C4-2B (cell line): ENCODE data around the gene LEF1.

Experiments
- ZFX ChIP-seq: fragments of 450-650 bp; IDR thresholded peaks from 2 replicates; pipeline ENCODE4 v1.6.1; 2017
- TF ChIP-seq, protein P1 (sequence below): fragments of 450-650 bp; conservative IDR thresholded peaks from 2 replicates; pipeline ENCODE4 v1.5.1; 2017; ENCODE audit warnings: mild to moderate bottlenecking

DNA sequence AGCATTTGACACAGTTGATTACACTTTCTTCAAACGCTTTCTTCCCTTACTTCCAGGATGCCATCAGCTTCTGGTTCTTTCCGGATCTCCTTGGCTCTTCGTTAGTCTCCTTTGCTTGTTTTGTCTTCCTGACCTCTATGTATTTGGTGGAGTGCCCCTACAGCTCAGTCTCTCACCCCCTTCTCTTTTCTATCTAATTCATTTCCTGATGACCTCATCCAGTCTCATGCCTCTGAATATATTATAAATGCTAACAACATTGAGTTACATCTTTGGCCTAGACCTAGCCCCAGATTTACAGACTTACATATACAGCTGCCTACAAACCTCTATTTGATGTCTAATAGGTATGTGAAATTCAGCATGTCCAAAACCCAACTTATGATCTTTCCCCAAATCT lies 16.5 kb upstream of the LEF1 start:
- TF ChIP-seq, protein P1, sequence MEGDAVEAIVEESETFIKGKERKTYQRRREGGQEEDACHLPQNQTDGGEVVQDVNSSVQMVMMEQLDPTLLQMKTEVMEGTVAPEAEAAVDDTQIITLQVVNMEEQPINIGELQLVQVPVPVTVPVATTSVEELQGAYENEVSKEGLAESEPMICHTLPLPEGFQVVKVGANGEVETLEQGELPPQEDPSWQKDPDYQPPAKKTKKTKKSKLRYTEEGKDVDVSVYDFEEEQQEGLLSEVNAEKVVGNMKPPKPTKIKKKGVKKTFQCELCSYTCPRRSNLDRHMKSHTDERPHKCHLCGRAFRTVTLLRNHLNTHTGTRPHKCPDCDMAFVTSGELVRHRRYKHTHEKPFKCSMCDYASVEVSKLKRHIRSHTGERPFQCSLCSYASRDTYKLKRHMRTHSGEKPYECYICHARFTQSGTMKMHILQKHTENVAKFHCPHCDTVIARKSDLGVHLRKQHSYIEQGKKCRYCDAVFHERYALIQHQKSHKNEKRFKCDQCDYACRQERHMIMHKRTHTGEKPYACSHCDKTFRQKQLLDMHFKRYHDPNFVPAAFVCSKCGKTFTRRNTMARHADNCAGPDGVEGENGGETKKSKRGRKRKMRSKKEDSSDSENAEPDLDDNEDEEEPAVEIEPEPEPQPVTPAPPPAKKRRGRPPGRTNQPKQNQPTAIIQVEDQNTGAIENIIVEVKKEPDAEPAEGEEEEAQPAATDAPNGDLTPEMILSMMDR, result no peak
- TF ChIP-seq ZFX, result no peak
